Activated T-helper 2 cell treated with anti-CD3 and anti-CD28 coated beads, Interferon-gamma antibody, Interleukin-2, Interleukin-4, amounts not matched to agents 10 μg/mL and 5 μg/mL and 100 μg/mL, durations not matched to agents 14 hours and 24 hours and 36 hours (primary cell): ENCODE results near the gene HNF1A. TPM values are rescaled to one million over a fixed set of nuclear protein-coding genes. Genes with fewer than 3 reads are reported as not detected.
"Not testable (repeated sequence)": the region's sequence is repeated elsewhere in the genome, so short reads cannot be mapped to it uniquely, and the experiment has no call there.

Experiments used
- DNase-seq: peaks from one replicate; pipeline ENCODE4 v3.0.0; 2021; ENCODE audit warnings: low spot score
- H3K27ac Mint-ChIP-seq: one replicate; pipeline ENCODE4 v1.8.0; 2021; ENCODE audit warnings: mixed read lengths
- H3K27me3 Mint-ChIP-seq: one replicate; pipeline ENCODE4 v1.8.0; 2021; ENCODE audit warnings: low read depth, mixed read lengths
- H3K36me3 Mint-ChIP-seq: one replicate; pipeline ENCODE4 v1.8.0; 2021; ENCODE audit warnings: low read depth, mixed read lengths
- H3K4me1 Mint-ChIP-seq: one replicate; pipeline ENCODE4 v1.8.0; 2021; ENCODE audit warnings: low read depth, mixed read lengths
- H3K4me3 Mint-ChIP-seq: one replicate; pipeline ENCODE4 v1.8.0; 2021; ENCODE audit warnings: low read depth, mild to moderate bottlenecking, moderate library complexity, mixed read lengths
- H3K9me3 Mint-ChIP-seq: one replicate; pipeline ENCODE4 v1.8.0; 2021; ENCODE audit warnings: mixed read lengths
- intact Hi-C: fragments of 100-400 bp; cut with micrococcal nuclease; formaldehyde crosslinking; loops from one replicate; pipeline ENCODE4 v1.15.1; 2023
- total RNA-seq: library from RNA; stranded (reverse); gene quantifications from 2 replicates; pipeline ENCODE4 v1.2.3, GENCODE V29; 2022

The HNF1A gene
- total RNA-seq, 1 donor from 2014 or later: not detected

- intact Hi-C loops: no loop called here
- no peak for DNase-seq
- no peak overlapping the region for H3K4me3 Mint-ChIP-seq
These were observed 36.4 kb upstream of the HNF1A start for GRCh38 chr12:120941846-120942405.

GRCh38 chr12:120943482-120943881 lies 34.9 kb upstream of the HNF1A start:
- no peak overlapping the region for H3K4me3 Mint-ChIP-seq
- H3K4me1 Mint-ChIP-seq: peaks cover 8% of the 10 kb centered on the region
- peaks cover 9% of the 10 kb centered on the region for H3K27me3 Mint-ChIP-seq
- no peaks in the 10 kb centered on the region for H3K36me3 Mint-ChIP-seq
- no peaks in the 10 kb centered on the region for H3K9me3 Mint-ChIP-seq
- no peak overlapping the region for H3K27ac Mint-ChIP-seq
- intact Hi-C loops: no loop called here
- no peak for DNase-seq

More at GRCh38 chr12:120941846-120942405, 36.4 kb upstream of the HNF1A start:
- H3K4me1 Mint-ChIP-seq: peaks cover 8% of the 10 kb centered on the region
- H3K9me3 Mint-ChIP-seq: no peaks in the 10 kb centered on the region
- peaks cover 12% of the 10 kb centered on the region for H3K27me3 Mint-ChIP-seq
- no peak overlapping the region for H3K27ac Mint-ChIP-seq
- no peaks in the 10 kb centered on the region for H3K36me3 Mint-ChIP-seq

DNA sequence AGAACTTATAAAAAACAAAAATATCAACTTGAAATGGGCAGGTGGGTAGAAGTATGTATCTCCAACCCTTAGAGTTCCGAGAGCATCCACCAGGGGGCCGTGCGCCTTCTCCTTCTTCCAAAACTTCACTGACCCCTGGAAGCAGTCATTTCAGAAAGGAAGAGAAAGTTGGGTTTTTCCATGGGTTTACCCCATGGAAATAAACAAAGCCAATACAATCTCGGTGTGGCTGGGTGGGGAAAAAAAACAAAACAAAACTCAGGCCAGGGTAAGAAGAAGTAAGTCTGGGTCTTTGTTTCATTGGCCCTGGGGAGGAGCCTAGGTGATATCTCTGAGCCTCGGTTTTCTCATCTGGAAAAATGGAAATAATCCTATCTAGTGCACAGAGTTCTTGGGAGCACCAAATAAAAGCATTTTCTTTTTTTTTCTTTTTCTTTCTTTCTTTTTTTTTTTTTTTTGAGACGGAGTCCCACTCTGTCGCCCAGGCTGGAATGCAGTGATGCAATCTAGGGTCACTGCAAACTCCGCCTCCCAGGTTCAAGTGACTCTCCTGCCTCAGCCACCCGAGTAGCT lies 33.6 kb upstream of the HNF1A start:
- no peak overlapping the region for H3K4me3 Mint-ChIP-seq
- no peaks in the 10 kb centered on the region for H3K36me3 Mint-ChIP-seq
- no peaks in the 10 kb centered on the region for H3K9me3 Mint-ChIP-seq
- DNase-seq: peak; percentile 46
- H3K4me1 Mint-ChIP-seq: peaks cover 8% of the 10 kb centered on the region
- intact Hi-C loops: loop anchor here (1.0 kb wide), 2 partner anchors 18 to 27 kb away; no protein-coding TSS in a partner anchor
- H3K27me3 Mint-ChIP-seq: peaks cover 6% of the 10 kb centered on the region
- peak overlapping the region; percentile 20 for H3K27ac Mint-ChIP-seq

DNA sequence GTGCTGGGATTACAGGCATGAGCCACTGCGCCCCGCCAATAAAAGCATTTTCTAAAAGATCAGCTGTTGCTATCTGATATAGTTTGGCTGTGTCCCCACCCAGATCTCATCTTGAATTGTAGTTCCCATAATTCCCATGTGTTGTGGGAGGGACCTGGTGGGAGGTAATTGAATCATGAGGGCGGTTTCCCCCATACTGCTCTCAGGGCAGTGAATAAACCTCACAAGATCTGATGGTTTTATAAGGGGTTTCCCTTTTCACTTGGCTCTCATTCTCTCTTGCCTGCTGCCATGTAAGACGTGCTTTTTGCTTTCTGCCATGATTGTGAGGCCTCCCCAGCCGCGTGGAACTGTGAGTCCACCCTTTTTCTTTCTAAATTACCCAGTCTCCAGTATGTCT lies 32.8 kb upstream of the HNF1A start:
- peak overlapping the region; percentile 39 for H3K27ac Mint-ChIP-seq
- H3K4me1 Mint-ChIP-seq, intact Hi-C loops, H3K9me3 Mint-ChIP-seq, H3K27me3 Mint-ChIP-seq, H3K4me3 Mint-ChIP-seq, DNase-seq, H3K36me3 Mint-ChIP-seq: not testable (repeated sequence)

DNA sequence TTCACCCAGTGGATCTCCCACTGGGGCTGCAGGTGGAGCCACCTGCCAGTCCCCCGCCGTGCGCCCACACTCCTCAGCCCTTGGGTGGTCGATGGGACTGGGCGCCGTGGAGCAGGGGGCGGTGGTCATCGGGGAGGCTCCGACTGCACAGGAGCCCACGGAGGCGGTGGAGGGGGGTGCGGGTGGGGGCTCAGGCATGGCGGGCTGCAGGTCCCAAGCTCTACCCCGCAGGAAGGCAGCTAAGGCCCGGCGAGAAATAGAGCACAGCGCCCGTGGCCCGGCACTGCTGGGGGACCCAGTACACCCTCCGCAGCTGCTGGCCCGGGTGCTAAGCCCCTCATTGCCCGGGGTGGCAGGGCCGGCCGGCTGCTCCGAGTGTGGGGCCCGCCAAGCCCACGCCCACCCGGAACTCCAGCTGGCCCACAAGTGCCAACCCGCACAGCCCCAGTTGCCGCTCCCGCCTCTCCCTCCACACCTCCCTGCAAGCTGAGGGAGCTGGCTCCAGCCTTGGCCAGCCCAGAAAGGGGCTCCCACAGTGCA lies 28.0 kb upstream of the HNF1A start:
- DNase-seq, H3K4me1 Mint-ChIP-seq, H3K4me3 Mint-ChIP-seq, H3K27me3 Mint-ChIP-seq, H3K36me3 Mint-ChIP-seq, H3K9me3 Mint-ChIP-seq, intact Hi-C loops, H3K27ac Mint-ChIP-seq: not testable (repeated sequence)

DNA sequence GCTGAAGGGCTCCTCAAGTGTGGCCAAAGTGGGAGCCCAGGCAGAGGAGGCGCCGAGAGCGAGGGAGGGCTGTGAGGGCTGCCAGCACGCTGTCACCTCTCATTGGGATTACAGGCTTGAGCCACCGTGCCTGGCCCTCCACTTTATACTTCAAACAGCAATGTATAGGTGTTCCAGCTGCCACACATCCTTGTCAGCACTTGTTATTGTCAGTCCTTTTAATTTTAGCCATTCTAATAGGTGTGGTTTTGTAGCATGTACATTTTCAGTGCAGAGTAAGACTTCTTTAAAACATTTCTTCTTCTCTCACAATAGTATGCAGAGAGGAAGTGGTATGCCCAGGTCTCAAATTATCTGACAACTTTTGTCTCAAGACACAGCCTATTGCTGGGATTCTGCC lies 27.5 kb upstream of the HNF1A start:
- Mint-ChIP-seq H3K27ac (no peak overlapping the region), H3K4me1 (peaks cover 1% of the 10 kb centered on the region), H3K27me3 (no peaks in the 10 kb centered on the region), H3K4me3 (no peak overlapping the region), H3K9me3 (no peaks in the 10 kb centered on the region), H3K36me3 (no peaks in the 10 kb centered on the region)
- DNase-seq: no peak
- intact Hi-C loops: no loop called here

DNA sequence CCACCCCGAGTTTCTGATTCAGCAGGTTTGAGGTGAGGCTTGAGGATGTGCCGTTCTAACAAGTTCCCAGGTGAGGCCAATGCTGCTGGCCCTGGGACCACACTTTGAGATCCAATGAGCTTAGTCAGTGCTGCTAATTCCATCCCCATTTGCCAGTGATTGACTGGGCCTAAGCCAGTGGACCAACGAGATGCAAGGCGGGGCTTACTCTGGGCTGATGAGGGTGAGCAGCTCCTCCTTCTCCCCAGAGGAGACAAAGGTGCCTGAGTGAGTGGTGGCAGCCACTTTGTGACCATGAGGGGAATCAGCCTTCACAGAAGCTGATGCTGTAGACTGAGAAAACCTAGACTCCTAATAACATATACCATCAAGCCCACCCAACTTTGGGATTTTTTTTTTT lies 23.1 kb upstream of the HNF1A start:
- H3K27ac Mint-ChIP-seq: no peak overlapping the region
- H3K9me3 Mint-ChIP-seq: no peaks in the 10 kb centered on the region
- no peak for DNase-seq
- intact Hi-C loops: no loop called here
- peaks cover 17% of the 10 kb centered on the region for H3K4me1 Mint-ChIP-seq
- no peak overlapping the region for H3K4me3 Mint-ChIP-seq
- no peaks in the 10 kb centered on the region for H3K36me3 Mint-ChIP-seq
- H3K27me3 Mint-ChIP-seq: no peaks in the 10 kb centered on the region

DNA sequence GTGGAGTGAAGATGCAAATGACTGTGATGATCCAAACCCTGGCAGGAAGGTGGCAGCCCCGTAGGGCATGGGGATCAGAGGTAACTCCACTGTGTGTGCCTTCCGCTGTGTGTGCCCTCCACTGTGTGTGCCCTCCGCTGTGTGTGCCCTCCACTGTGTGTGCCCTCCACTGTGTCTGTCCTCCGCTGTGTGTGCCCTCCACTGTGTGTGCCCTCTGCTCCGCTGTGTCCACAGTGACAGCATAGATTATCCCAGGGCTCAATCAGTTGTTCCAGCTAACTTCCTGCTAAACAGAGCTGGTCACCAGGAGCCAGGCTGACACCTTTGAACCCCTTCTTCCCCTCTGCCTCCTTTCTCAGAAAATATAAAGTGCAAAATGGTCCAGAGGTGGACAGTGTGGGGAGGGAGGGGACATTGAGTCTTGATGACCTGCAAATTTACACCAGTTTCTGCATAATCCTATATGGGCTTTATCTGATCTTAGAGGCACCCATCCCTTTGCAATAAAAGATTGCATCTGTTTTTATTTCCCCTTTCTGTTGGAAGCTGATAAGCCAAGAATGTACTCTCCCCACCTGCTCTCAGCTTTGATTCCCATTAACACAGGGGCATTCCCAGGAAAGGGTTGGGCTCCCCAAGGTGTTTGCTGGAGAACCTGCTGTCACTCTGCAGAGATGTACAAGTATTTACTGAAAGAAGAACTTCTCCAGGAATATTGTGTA lies 21.6 kb upstream of the HNF1A start:
- DNase-seq: no peak
- intact Hi-C loops: no loop called here
- Mint-ChIP-seq H3K27ac (no peak overlapping the region), H3K4me3 (no peak overlapping the region), H3K4me1 (peaks cover 29% of the 10 kb centered on the region), H3K9me3 (no peaks in the 10 kb centered on the region), H3K27me3 (no peaks in the 10 kb centered on the region), H3K36me3 (no peaks in the 10 kb centered on the region)

DNA sequence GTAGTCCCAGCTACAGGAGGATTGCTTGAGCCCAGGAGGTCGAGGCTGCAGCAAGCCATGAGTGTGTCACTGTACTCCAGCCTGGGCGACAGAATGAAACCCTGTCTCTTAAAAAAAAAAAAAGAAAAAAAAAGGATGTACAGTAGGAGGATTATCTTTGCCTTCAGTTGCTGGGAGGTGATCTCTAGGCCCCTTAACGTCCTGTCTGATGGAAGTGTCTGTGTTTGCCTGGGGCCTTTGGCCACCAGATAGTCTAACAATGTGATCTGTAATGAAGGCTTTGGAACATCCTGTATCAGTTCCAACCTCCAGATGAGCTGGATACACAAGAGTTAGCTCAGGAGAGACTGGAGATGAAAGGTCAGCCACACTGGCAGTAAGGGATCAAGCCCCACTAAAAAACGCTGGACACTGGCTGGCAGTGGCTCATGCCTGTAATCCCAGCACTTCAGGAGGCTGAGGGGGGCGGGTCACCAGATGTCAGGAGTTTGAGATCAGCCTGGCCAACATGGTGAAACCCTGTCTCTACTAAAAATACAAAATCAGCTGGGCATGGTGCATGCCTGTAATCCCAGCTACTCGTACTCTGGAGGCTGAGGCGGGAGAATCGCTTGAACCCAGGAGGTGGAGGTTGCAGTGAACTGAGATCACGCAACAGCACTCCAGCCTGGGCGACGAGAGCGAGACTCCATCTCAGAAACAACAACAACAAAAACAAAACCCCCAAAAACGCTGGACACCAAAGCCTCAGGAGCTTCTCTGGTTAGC lies 19.0 kb upstream of the HNF1A start:
- no peaks in the 10 kb centered on the region for H3K27me3 Mint-ChIP-seq
- intact Hi-C loops: no loop called here
- no peaks in the 10 kb centered on the region for H3K36me3 Mint-ChIP-seq
- DNase-seq: no peak
- H3K4me3 Mint-ChIP-seq: no peak overlapping the region
- no peaks in the 10 kb centered on the region for H3K9me3 Mint-ChIP-seq
- H3K4me1 Mint-ChIP-seq: peaks cover 42% of the 10 kb centered on the region
- H3K27ac Mint-ChIP-seq: peak overlapping the region; percentile 81

GRCh38 chr12:120960657-120961056 lies 17.7 kb upstream of the HNF1A start:
- no peaks in the 10 kb centered on the region for H3K36me3 Mint-ChIP-seq
- H3K27me3 Mint-ChIP-seq: no peaks in the 10 kb centered on the region
- no peak overlapping the region for H3K4me3 Mint-ChIP-seq
- no peak for DNase-seq
- H3K27ac Mint-ChIP-seq: peak overlapping the region; percentile 38
- peaks cover 42% of the 10 kb centered on the region for H3K4me1 Mint-ChIP-seq
- H3K9me3 Mint-ChIP-seq: no peaks in the 10 kb centered on the region
- intact Hi-C loops: loop anchor here (5.0 kb wide), 2 partner anchors 58 to 178 kb away; partner anchors contain the start of gene SPPL3

- H3K36me3 Mint-ChIP-seq: no peaks in the 10 kb centered on the region
These were observed 16.5 kb upstream of the HNF1A start for GRCh38 chr12:120961604-120962531.

More at GRCh38 chr12:120961604-120962531, 16.5 kb upstream of the HNF1A start:
- intact Hi-C loops: loop anchor here (1.0 to 5.0 kb wide), 5 partner anchors 18 to 275 kb away; partner anchors contain the start of genes MLEC and SPPL3
- peaks cover 38% of the 10 kb centered on the region for H3K4me1 Mint-ChIP-seq
- H3K4me3 Mint-ChIP-seq: no peak overlapping the region
- no peak for DNase-seq
- H3K27me3 Mint-ChIP-seq: no peaks in the 10 kb centered on the region
- peak overlapping the region; percentile 78 for H3K27ac Mint-ChIP-seq
- H3K9me3 Mint-ChIP-seq: no peaks in the 10 kb centered on the region
